Frontal cortex (tissue), 4 donors: ENCODE measurements around the gene BTRC. TPM values are rescaled to one million over a fixed set of nuclear protein-coding genes. Genes with fewer than 3 reads are reported as not detected.
A peak's percentile ranks its signal among the peaks of the same experiment; 100 is the strongest.

Experiments used
- DNase-seq, 2 donors: peaks; one replicate each; pipeline ENCODE4 v3.0.0; 2012; ENCODE audit warnings: low spot score in 2 of 2
- FAIRE-seq: peaks from 2 replicates; lab custom pipeline; 2012; peaks lifted over from hg19 to GRCh38; lab: Jason Lieb, UNC
- small RNA-seq: library from RNA; depleted of rRNA; stranded (forward); fragments of <200 nt; gene quantifications from one replicate; pipeline ENCODE3, GENCODE V24; 2014
- total RNA-seq: library from RNA; depleted of rRNA; stranded (reverse); fragments of >200 nt; gene quantifications from one replicate; pipeline ENCODE4 v1.2.3, GENCODE V29; 2014
- donor health status: control.
- donor health status: control.
- donor health status: control.

BTRC gene
- total RNA-seq, 1 donor from 2014 or later: 39.1 TPM

DNA sequence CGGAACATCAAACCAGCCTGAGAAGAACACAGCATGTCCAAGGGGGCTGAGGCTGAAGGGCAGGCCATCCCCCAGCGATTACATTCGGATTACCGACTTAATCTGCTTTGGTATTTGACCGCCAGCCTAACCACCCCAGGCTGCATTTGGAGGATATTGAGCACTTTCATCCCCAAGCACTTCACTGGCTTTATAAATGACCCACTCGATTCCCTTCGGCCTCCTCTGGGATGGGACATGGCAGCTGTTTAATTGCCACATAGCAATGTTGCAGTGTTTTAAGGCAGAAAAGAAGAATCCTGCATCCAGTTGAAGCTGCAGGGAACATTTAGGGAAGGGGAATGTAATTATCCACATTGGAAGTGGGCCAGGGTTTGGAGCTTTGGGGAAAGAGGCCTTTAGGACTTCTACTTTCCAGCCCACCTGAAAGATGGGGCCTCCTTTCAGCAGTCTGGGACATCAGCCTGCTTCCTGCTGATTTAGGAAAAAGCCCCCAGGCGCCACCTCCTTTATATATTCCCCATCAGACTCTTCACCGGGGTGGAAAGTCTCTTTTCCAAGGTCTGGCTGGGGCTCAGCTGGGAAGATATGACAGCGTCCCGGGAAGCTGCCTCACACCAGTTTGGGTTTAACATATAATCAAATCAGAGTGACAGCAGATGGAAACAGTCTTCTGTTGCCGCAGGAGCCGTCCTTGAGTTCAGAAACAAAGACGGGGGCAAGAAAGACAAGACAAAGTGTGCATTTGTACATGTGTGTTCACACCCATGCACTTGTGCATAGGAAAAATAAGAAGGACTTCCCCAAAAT lies 243.3 kb downstream of the BTRC start:
- no peak for FAIRE-seq
- no peak for DNase-seq

DNA sequence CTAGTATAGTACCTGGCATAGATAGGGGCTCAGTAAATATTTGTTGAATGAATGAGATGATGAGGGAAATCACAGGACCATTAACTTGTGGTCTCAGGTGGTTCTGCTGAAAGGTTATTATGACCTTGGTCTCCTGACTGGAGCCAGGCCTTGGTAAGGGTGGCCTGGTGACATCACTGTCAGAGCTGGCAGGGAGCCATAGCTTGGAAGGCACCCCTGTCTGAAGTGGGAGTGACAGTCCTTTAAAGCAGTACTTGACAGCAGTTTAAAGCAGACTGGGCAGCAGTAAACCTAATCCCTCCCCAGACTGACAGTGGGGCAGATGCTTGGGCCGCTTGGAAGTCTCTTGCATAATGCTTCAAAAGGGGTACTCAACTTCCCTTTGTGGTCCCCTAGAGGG lies 247.6 kb downstream of the BTRC start:
- FAIRE-seq (no peak), DNase-seq (no peak)

DNA sequence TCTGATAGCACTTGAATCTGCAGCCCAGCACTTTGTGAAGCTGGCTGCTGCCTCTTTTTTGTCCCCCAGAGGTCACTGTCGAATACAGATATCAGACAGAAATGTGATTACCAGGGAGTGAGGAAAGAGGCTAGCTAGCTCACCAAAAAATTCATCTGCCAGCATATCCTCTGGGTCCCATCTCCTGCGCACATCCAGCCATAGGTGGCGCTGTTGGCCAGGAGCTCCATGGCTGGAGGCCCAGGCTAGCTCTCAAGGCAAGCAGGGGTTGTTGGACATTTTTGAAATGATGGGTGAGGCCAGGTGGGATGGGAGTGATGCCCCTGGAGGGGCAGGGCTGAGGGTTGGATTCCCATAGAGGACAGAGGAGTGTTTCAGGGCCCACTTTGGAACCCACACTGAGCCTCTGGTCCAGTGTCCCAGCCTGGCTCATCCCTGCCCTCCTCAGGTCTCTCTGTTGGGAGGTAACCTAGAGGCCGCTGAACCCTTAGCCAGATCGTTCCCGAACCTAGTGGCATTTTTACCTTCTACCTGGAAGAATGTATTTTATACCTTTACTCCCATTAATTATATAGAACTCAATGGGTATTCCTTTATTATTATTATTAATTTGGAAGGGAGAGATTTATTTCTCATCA lies 248.9 kb downstream of the BTRC start:
- peak; percentile 44 to 74 for DNase-seq
- FAIRE-seq: no peak

Small RNA genes lying within 50 kb of the gene (small RNA-seq; reads per million reads assigned to genes)
- gene MIR3158-1 (not detected), gene RNU2-43P (0.15 reads per million), gene RNU2-59P (1.8 reads per million, percentile 80 among the genes with 10 or more reads in this experiment)

Other genes starting within 250 kb of the BTRC start
- gene TLX1, start 222.9 kb upstream of the BTRC start, total RNA-seq: not detected
- gene LBX1, start 124.7 kb upstream of the BTRC start, total RNA-seq: not detected
- 6.5 TPM for gene POLL, start 234.1 kb downstream of the BTRC start, total RNA-seq
- 28.5 TPM for gene DPCD, start 234.2 kb downstream of the BTRC start, total RNA-seq